H1 (cell line): Measurements from ENCODE around the gene KAT2A. TPM values are rescaled to one million over a fixed set of nuclear protein-coding genes. Genes with fewer than 3 reads are reported as not detected.

Source experiments
- CBX5 ChIP-seq: fragments of 300-800, 300-1000 bp; sonication (generic); IDR thresholded peaks from 2 replicates; pipeline ENCODE4 v1.7.1; 2016; ENCODE audit warnings: antibody characterized with exemption, low read length, low read depth
- CBX8 ChIP-seq: fragments of 300-800, 300-1000 bp; sonication (generic); IDR thresholded peaks from 2 replicates; pipeline ENCODE4 v1.7.1; 2016; ENCODE audit warnings: low read depth, low read length, borderline replicate concordance
- CEBPB ChIP-seq: IDR thresholded peaks from 2 replicates; pipeline ENCODE4 v1.6.1; 2012; ENCODE audit warnings: low read depth, low read length
- FOSL1 ChIP-seq: IDR thresholded peaks from 2 replicates; pipeline ENCODE4 v1.6.1; 2011; ENCODE audit warnings: mild to moderate bottlenecking, low read depth, low read length, moderate library complexity; ENCODE audit not compliant: insufficient read depth
- KDM4A ChIP-seq: IDR thresholded peaks from one replicate; pipeline ENCODE4 v1.7.1; 2012; ENCODE audit warnings: low read depth, mild to moderate bottlenecking, moderate library complexity, low read length, inconsistent platforms; ENCODE audit not compliant: severe bottlenecking
- POLR2AphosphoS5 ChIP-seq: IDR thresholded peaks from 2 replicates; pipeline ENCODE4 v1.6.1; 2011; ENCODE audit warnings: low read depth, low read length
- TBP ChIP-seq: IDR thresholded peaks from 2 replicates; pipeline ENCODE4 v1.6.1; 2011; ENCODE audit warnings: low read depth, low read length, improper control_type of control experiment
- TEAD4 ChIP-seq: IDR thresholded peaks from 2 replicates; pipeline ENCODE4 v1.6.1; 2012; ENCODE audit warnings: low read depth, low read length, inconsistent platforms, mixed read lengths
- ZNF274 ChIP-seq: IDR thresholded peaks from 2 replicates; pipeline ENCODE4 v1.7.0; 2012; ENCODE audit warnings: low read length, borderline replicate concordance; ENCODE audit errors: extremely low read depth
- polyA plus RNA-seq, 7 experiments: library from polyadenylated mRNA; depleted of rRNA in 3 of 7; stranded (reverse) in 5 of 7; unstranded in 2 of 7; fragments of >200 nt in 5 of 7; fragments of 200-250 nt in 2 of 7; gene quantifications; 1 replicate in 5 of 7; 2 replicates in 1 of 7; 4 replicates in 1 of 7; pipeline versions ENCODE4 v1.2.1 to v1.2.3, GENCODE V29; 2011 to 2013; ENCODE audit warnings: missing spikeins in 2 of 7, mixed read lengths in 2 of 7
- total RNA-seq: library from RNA; stranded (reverse); fragmentation: NEBNext Ultra II Directional; extraction: Animal tissue kit (Norgen Biotek cat#: 25700); gene quantifications from 2 replicates; pipeline ENCODE4 v1.2.1, GENCODE V29; 2021
- TF ChIP-seq, protein P1 (sequence below): fragments of 300-600 bp; sonication (generic); IDR thresholded peaks from 2 replicates; pipeline ENCODE4 v1.7.1; 2012; ENCODE audit warnings: low read length, moderate library complexity, mild to moderate bottlenecking, inconsistent platforms; ENCODE audit not compliant: insufficient replicate concordance
- TF ChIP-seq, protein P2 (sequence below): IDR thresholded peaks from 2 replicates; pipeline ENCODE4 v1.6.1; 2012; ENCODE audit warnings: low read length, inconsistent platforms

KAT2A gene
- total and polyA plus RNA-seq, 2 of the 8 experiments (the other 6 are each of a cell fraction or from before 2014, with no cell fraction given) = 34.2 to 40.1 TPM

DNA sequence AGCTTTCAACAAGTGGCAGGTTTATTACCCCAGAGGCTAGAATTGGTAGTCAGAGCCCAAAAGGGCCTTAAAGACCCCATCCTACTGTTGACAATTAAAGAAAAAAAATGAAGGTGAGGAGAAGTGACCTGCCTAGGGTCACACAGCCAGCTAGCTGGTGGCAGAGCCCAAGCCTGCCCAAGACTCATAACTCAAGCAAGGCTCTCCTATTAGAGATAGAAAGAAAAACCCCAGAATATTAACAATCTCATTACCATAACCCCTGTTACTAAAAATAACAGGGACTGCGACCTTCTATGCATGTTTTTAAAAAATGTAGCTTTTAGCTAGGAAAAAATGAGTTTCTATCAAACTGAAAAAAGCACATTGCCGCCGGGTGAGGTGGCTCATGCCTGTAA, 15.5 kb upstream of the KAT2A start (continued):
- TF ChIP-seq, protein P1, sequence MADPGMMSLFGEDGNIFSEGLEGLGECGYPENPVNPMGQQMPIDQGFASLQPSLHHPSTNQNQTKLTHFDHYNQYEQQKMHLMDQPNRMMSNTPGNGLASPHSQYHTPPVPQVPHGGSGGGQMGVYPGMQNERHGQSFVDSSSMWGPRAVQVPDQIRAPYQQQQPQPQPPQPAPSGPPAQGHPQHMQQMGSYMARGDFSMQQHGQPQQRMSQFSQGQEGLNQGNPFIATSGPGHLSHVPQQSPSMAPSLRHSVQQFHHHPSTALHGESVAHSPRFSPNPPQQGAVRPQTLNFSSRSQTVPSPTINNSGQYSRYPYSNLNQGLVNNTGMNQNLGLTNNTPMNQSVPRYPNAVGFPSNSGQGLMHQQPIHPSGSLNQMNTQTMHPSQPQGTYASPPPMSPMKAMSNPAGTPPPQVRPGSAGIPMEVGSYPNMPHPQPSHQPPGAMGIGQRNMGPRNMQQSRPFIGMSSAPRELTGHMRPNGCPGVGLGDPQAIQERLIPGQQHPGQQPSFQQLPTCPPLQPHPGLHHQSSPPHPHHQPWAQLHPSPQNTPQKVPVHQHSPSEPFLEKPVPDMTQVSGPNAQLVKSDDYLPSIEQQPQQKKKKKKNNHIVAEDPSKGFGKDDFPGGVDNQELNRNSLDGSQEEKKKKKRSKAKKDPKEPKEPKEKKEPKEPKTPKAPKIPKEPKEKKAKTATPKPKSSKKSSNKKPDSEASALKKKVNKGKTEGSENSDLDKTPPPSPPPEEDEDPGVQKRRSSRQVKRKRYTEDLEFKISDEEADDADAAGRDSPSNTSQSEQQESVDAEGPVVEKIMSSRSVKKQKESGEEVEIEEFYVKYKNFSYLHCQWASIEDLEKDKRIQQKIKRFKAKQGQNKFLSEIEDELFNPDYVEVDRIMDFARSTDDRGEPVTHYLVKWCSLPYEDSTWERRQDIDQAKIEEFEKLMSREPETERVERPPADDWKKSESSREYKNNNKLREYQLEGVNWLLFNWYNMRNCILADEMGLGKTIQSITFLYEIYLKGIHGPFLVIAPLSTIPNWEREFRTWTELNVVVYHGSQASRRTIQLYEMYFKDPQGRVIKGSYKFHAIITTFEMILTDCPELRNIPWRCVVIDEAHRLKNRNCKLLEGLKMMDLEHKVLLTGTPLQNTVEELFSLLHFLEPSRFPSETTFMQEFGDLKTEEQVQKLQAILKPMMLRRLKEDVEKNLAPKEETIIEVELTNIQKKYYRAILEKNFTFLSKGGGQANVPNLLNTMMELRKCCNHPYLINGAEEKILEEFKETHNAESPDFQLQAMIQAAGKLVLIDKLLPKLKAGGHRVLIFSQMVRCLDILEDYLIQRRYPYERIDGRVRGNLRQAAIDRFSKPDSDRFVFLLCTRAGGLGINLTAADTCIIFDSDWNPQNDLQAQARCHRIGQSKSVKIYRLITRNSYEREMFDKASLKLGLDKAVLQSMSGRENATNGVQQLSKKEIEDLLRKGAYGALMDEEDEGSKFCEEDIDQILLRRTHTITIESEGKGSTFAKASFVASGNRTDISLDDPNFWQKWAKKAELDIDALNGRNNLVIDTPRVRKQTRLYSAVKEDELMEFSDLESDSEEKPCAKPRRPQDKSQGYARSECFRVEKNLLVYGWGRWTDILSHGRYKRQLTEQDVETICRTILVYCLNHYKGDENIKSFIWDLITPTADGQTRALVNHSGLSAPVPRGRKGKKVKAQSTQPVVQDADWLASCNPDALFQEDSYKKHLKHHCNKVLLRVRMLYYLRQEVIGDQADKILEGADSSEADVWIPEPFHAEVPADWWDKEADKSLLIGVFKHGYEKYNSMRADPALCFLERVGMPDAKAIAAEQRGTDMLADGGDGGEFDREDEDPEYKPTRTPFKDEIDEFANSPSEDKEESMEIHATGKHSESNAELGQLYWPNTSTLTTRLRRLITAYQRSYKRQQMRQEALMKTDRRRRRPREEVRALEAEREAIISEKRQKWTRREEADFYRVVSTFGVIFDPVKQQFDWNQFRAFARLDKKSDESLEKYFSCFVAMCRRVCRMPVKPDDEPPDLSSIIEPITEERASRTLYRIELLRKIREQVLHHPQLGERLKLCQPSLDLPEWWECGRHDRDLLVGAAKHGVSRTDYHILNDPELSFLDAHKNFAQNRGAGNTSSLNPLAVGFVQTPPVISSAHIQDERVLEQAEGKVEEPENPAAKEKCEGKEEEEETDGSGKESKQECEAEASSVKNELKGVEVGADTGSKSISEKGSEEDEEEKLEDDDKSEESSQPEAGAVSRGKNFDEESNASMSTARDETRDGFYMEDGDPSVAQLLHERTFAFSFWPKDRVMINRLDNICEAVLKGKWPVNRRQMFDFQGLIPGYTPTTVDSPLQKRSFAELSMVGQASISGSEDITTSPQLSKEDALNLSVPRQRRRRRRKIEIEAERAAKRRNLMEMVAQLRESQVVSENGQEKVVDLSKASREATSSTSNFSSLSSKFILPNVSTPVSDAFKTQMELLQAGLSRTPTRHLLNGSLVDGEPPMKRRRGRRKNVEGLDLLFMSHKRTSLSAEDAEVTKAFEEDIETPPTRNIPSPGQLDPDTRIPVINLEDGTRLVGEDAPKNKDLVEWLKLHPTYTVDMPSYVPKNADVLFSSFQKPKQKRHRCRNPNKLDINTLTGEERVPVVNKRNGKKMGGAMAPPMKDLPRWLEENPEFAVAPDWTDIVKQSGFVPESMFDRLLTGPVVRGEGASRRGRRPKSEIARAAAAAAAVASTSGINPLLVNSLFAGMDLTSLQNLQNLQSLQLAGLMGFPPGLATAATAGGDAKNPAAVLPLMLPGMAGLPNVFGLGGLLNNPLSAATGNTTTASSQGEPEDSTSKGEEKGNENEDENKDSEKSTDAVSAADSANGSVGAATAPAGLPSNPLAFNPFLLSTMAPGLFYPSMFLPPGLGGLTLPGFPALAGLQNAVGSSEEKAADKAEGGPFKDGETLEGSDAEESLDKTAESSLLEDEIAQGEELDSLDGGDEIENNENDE = no peak
- no peak for TF ChIP-seq KDM4A
- no peak for TF ChIP-seq CBX5
- TF ChIP-seq, protein P2, sequence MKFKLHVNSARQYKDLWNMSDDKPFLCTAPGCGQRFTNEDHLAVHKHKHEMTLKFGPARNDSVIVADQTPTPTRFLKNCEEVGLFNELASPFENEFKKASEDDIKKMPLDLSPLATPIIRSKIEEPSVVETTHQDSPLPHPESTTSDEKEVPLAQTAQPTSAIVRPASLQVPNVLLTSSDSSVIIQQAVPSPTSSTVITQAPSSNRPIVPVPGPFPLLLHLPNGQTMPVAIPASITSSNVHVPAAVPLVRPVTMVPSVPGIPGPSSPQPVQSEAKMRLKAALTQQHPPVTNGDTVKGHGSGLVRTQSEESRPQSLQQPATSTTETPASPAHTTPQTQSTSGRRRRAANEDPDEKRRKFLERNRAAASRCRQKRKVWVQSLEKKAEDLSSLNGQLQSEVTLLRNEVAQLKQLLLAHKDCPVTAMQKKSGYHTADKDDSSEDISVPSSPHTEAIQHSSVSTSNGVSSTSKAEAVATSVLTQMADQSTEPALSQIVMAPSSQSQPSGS = no peak
- TF ChIP-seq CBX8 = no peak
- TF ChIP-seq TEAD4 = no peak
- no peak for TF ChIP-seq ZNF274
- TF ChIP-seq TBP = no peak
- no peak for TF ChIP-seq POLR2AphosphoS5
- TF ChIP-seq FOSL1 = no peak
- TF ChIP-seq CEBPB = no peak
